ENCODE data around the gene ADGB. TPM values are rescaled to one million over a fixed set of nuclear protein-coding genes. Genes with fewer than 3 reads are reported as not detected.

The ADGB gene
- total RNA-seq, 1 experiment from 2014 or later, result not detected

DNA sequence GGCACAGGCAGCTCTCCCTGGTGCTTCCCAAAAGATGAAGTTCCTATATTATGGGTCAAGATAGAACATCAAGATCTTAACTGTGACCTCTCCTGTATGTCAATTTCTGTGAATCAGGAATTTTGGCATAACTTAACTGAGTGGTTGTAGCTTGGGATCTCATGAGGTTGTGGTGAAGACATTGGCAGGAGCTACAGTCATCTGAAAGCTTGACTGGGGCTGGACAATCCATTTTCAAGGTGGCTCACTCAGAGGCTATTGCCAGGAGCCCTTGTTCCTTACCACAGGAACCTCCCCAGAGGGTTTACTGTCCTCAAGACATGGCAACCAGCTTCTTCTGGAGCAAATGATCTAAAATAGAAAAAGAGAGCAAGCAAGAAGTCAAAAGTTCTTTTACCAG lies 252.2 kb downstream of the ADGB start:
- no TSS peak for BruUV-seq (replicated peaks)

More for the DNA sequence above, 252.2 kb downstream of the ADGB start:
- no peak overlapping the region for H2AFZ ChIP-seq (ENCODE audit: low read depth, low read length, poor library complexity, severe bottlenecking)
- H3K27ac ChIP-seq (ENCODE audit: low read depth, low read length), result no peak overlapping the region
- ATAC-seq (no peak), DNase-seq (ENCODE audit: low read depth, low spot score) (no peak)
- H3K4me3 ChIP-seq (replicated peaks in 1 of 2; ENCODE audit: low read depth in 1 of 2, low read length in 2 of 2), result no peak overlapping the region
- ChIA-PET POLR2A (no interaction called here), RAD21 (ENCODE audit: low non-redundant PET in 1 of 2, low total read pairs in 2 of 2, uncharacterized antibody in 2 of 2, unreplicated experiment in 2 of 2) (no interaction called here), CTCF (no interaction called here)
- no peaks in the 10 kb centered on the region for H3K27me3 ChIP-seq (ENCODE audit: insufficient read depth, low read length)
- no peaks in the 10 kb centered on the region for H3K79me2 ChIP-seq (ENCODE audit: insufficient read depth, low read length)
- intact Hi-C loops (cut with micrococcal nuclease), result loop anchor here (10.0 kb wide), 1 partner anchor 374 kb away; no protein-coding TSS in a partner anchor
- no peak overlapping the region for H3K4me2 ChIP-seq (ENCODE audit: low read length)
- no peaks in the 10 kb centered on the region for H3K9me3 ChIP-seq (ENCODE audit: control insufficient read depth in 1 of 2, insufficient read depth in 1 of 2, low read depth in 1 of 2, low read length in 2 of 2)
- no peaks in the 10 kb centered on the region for H3K9me2 ChIP-seq (ENCODE audit: insufficient read depth)
- H3K36me3 ChIP-seq (ENCODE audit: control insufficient read depth in 1 of 2, insufficient read depth in 2 of 2, low read length in 2 of 2), result no peaks in the 10 kb centered on the region
- H3K4me1 ChIP-seq (ENCODE audit: control insufficient read depth in 1 of 2, insufficient read depth in 2 of 2, low read length in 2 of 2), result no peaks in the 10 kb centered on the region
- H4K20me1 ChIP-seq (ENCODE audit: insufficient read depth), result no peaks in the 10 kb centered on the region
- no peak overlapping the region for H3K9ac ChIP-seq (ENCODE audit: low read length)
- no peak for TF ChIP-seq EGR1 (IDR thresholded peaks at IDR 0.05; ENCODE audit: low read depth)
- TF ChIP-seq ATF3 (IDR thresholded peaks at IDR 0.05), result no peak
- no peak for TF ChIP-seq SIN3A (IDR thresholded peaks at IDR 0.05; ENCODE audit: low read depth)
- no peak for TF ChIP-seq POLR2AphosphoS5 (IDR thresholded peaks at IDR 0.05; ENCODE audit: low read depth, low read length)
- no peak for TF ChIP-seq POLR2A (IDR thresholded peaks at IDR 0.05; ENCODE audit: borderline replicate concordance, extremely low read depth, insufficient read depth, insufficient read length)
- TF ChIP-seq YY1 (IDR thresholded peaks at IDR 0.05; ENCODE audit: extremely low read depth, insufficient replicate concordance, low read depth, low read length), result no peak
- TF ChIP-seq, protein P1, sequence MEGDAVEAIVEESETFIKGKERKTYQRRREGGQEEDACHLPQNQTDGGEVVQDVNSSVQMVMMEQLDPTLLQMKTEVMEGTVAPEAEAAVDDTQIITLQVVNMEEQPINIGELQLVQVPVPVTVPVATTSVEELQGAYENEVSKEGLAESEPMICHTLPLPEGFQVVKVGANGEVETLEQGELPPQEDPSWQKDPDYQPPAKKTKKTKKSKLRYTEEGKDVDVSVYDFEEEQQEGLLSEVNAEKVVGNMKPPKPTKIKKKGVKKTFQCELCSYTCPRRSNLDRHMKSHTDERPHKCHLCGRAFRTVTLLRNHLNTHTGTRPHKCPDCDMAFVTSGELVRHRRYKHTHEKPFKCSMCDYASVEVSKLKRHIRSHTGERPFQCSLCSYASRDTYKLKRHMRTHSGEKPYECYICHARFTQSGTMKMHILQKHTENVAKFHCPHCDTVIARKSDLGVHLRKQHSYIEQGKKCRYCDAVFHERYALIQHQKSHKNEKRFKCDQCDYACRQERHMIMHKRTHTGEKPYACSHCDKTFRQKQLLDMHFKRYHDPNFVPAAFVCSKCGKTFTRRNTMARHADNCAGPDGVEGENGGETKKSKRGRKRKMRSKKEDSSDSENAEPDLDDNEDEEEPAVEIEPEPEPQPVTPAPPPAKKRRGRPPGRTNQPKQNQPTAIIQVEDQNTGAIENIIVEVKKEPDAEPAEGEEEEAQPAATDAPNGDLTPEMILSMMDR (IDR thresholded peaks at IDR 0.05 in 2 of 3, conservative IDR thresholded peaks at IDR 0.05 in 1 of 3; ENCODE audit: borderline replicate concordance in 1 of 3, insufficient read depth in 1 of 3, low read depth in 2 of 3, low read length in 2 of 3), result no peak
- TF ChIP-seq FOSL1 (IDR thresholded peaks at IDR 0.05; ENCODE audit: low read depth), result no peak
- TF ChIP-seq SP1 (IDR thresholded peaks at IDR 0.05; ENCODE audit: low read depth), result no peak
- no peak for TF ChIP-seq EZH2phosphoT487 (IDR thresholded peaks at IDR 0.05; ENCODE audit: borderline replicate concordance)
- TF ChIP-seq ELF1 (IDR thresholded peaks at IDR 0.05; ENCODE audit: borderline replicate concordance, low read depth), result no peak
- no peak for TF ChIP-seq TCF7L2 (IDR thresholded peaks at IDR 0.05; ENCODE audit: borderline replicate concordance, extremely low read depth, insufficient read depth, insufficient read length)
- TF ChIP-seq, protein P2, sequence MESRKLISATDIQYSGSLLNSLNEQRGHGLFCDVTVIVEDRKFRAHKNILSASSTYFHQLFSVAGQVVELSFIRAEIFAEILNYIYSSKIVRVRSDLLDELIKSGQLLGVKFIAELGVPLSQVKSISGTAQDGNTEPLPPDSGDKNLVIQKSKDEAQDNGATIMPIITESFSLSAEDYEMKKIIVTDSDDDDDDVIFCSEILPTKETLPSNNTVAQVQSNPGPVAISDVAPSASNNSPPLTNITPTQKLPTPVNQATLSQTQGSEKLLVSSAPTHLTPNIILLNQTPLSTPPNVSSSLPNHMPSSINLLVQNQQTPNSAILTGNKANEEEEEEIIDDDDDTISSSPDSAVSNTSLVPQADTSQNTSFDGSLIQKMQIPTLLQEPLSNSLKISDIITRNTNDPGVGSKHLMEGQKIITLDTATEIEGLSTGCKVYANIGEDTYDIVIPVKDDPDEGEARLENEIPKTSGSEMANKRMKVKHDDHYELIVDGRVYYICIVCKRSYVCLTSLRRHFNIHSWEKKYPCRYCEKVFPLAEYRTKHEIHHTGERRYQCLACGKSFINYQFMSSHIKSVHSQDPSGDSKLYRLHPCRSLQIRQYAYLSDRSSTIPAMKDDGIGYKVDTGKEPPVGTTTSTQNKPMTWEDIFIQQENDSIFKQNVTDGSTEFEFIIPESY (IDR thresholded peaks at IDR 0.05; ENCODE audit: extremely low read depth, insufficient replicate concordance, low read length), result no peak
- no peak for TF ChIP-seq REST (IDR thresholded peaks at IDR 0.05; ENCODE audit: low read depth)
- TF ChIP-seq, protein P3, sequence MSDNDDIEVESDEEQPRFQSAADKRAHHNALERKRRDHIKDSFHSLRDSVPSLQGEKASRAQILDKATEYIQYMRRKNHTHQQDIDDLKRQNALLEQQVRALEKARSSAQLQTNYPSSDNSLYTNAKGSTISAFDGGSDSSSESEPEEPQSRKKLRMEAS (IDR thresholded peaks at IDR 0.05), result no peak
- TF ChIP-seq CEBPB (IDR thresholded peaks at IDR 0.05; ENCODE audit: low read depth), result no peak

Data from HCT116 (cell line).